PFSK-1 (cell line): Measurements from ENCODE around the gene CNRIP1.

Experiments used
- POLR2AphosphoS5 ChIP-seq: IDR thresholded peaks from 2 replicates; pipeline ENCODE4 v1.6.1; 2012; ENCODE audit warnings: low read depth, mild to moderate bottlenecking, control low read depth, low read length, moderate library complexity
- TAF1 ChIP-seq: IDR thresholded peaks from 2 replicates; pipeline ENCODE4 v1.6.1; 2012; ENCODE audit warnings: low read length, control low read depth, borderline replicate concordance; ENCODE audit not compliant: insufficient read depth

DNA sequence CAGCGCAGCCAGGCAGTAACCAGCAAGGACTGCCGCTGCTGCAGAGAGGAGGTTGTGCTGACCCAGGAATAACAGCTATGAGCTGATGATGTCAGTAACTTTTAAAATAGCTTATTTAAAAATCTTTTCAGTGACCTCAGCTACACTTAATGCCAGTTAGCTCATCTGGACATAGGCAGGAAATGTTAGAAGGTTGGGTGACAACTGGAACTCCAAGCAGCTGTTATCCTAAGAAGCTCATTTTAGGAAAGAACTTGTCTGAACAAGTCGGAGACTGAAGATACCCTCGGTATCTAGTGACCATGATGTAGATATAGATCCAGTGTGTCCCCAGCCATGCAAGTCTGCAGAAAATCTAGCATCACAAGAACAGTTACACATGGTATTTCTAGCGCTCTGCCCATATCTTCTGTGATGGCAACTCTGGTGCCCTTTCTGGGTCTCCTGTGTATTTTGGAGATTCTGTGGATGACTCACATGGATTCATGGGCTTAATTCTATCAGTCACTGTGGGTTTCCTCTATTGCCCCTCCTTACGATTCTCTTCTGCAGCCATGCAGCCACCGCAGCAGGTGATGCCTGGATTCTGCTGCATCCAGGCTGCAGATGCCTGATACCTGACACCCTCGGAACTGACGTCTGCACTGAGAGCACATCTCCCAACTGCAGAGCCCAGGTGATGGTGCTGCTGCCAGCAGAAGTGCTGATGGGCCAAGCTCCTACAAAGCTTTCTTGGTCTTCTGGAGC lies 25.6 kb upstream of the CNRIP1 start:
- TF ChIP-seq POLR2AphosphoS5, result no peak
- no peak for TF ChIP-seq TAF1
